ENCODE measurements around the gene ADORA1.

Gene ADORA1

DNA sequence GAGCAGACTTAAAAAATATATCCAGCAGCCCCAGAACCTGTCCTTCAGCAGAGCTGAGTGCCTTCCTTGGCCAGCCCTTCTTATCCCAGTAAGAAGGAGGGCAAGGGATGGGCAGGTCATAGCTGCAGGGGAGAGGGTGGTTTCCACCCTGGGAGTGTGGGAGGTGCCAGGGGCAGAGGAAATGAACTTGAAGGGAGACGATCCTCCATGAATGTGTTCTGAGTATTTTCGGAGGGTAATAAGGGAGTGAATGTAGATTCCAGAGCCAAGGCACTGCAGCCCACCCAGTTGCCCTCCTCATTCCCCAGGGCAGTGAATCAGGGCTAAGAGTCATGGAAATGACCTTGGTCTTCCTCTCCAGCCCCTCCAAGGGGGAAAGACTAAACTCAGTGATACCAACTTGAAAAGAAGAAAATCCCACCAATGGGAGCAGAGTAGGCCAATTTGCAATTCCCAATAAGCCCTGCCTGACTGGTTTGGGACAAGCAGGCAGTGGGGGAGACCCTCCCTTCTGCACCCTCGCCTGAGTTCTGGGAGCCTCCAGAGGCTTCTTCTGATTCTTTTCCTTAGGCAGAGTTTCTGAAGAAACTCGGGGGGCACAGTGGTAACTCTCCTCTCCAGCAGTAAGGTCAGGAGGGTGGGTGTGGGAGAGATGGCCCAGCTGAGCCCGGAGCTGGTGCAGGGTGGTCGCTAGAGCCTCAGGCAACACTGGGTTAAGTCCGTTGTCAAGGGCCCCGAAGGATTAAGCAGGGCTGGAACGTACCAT, 45.9 kb upstream of the ADORA1 start:
- no peak for TF ChIP-seq ZBTB7A (IDR thresholded peaks at IDR 0.05; ENCODE audit: low read depth)
- TF ChIP-seq, protein P1, sequence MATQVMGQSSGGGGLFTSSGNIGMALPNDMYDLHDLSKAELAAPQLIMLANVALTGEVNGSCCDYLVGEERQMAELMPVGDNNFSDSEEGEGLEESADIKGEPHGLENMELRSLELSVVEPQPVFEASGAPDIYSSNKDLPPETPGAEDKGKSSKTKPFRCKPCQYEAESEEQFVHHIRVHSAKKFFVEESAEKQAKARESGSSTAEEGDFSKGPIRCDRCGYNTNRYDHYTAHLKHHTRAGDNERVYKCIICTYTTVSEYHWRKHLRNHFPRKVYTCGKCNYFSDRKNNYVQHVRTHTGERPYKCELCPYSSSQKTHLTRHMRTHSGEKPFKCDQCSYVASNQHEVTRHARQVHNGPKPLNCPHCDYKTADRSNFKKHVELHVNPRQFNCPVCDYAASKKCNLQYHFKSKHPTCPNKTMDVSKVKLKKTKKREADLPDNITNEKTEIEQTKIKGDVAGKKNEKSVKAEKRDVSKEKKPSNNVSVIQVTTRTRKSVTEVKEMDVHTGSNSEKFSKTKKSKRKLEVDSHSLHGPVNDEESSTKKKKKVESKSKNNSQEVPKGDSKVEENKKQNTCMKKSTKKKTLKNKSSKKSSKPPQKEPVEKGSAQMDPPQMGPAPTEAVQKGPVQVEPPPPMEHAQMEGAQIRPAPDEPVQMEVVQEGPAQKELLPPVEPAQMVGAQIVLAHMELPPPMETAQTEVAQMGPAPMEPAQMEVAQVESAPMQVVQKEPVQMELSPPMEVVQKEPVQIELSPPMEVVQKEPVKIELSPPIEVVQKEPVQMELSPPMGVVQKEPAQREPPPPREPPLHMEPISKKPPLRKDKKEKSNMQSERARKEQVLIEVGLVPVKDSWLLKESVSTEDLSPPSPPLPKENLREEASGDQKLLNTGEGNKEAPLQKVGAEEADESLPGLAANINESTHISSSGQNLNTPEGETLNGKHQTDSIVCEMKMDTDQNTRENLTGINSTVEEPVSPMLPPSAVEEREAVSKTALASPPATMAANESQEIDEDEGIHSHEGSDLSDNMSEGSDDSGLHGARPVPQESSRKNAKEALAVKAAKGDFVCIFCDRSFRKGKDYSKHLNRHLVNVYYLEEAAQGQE (IDR thresholded peaks at IDR 0.05; ENCODE audit: low read depth), result no peak

DNA sequence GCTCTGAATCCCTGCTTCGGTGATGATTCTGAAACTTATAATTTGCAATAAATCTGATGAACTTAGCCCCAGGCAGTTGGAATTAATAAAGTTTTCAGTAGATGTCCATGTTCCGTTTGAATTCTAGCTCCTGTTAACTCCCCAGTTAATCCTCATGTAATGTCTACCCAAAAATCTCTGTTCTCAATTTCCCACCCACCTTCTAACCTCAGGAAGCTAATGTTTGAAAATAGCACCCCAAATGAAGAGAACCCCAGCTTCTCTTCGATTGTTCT, 45.4 kb upstream of the ADORA1 start:
- no peak for TF ChIP-seq YY1 (IDR thresholded peaks at IDR 0.05; ENCODE audit: low read depth)
- no peak for TF ChIP-seq EP300 (IDR thresholded peaks at IDR 0.05; ENCODE audit: borderline replicate concordance)
- no peak for TF ChIP-seq EGR1 (IDR thresholded peaks at IDR 0.05)
- no peak for TF ChIP-seq TAF1 (IDR thresholded peaks at IDR 0.05; ENCODE audit: low read depth)
- TF ChIP-seq TEAD4 (IDR thresholded peaks at IDR 0.05), result no peak
- TF ChIP-seq RAD21 (IDR thresholded peaks at IDR 0.05; ENCODE audit: low read depth), result no peak

DNA sequence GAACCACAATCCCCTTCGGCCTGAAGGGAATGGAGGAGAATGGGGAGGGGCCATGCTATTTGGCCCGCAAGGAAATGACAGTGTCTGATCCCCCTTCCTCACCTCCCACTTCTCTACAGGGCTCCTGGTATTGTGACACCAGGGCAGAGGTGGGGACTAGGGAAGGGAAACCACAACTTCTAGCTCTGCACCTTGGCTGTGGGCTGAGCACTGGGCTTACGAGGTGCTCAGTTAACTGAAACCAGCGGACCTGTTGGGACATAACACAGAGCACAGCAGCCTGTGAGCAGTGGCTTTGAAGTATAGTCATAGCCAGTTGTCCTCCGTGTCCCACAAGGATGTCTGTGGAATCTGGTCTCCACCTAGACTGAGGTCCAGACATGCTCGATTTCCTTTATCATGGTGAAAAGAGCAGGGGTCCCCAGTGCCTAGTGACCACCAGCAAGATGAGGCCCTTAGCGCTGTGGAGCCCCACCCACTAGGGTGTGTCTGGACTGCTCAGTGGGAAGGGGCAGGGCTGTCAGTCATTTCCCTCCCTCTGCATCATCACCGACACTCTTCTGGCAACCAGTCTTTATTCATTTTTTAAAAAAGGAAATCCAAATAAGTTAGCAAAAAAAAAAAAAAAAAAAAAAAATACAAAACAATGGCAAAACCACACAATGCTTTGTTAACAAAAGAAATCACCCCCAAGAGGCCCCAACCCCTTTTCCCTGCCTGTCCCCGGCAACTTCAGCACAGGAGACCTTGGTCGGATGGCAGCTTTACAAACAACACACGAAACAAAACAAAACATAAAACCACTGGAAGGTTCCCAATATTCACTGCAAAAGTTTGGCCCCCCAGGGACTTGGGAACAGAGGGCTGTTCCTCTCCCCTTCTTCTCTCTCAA, 44.7 kb upstream of the ADORA1 start:
- TF ChIP-seq, protein P2, sequence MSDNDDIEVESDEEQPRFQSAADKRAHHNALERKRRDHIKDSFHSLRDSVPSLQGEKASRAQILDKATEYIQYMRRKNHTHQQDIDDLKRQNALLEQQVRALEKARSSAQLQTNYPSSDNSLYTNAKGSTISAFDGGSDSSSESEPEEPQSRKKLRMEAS (IDR thresholded peaks at IDR 0.05), result no peak
- TF ChIP-seq TAF1 (IDR thresholded peaks at IDR 0.05; ENCODE audit: low read depth), result no peak
- TF ChIP-seq, protein P3, sequence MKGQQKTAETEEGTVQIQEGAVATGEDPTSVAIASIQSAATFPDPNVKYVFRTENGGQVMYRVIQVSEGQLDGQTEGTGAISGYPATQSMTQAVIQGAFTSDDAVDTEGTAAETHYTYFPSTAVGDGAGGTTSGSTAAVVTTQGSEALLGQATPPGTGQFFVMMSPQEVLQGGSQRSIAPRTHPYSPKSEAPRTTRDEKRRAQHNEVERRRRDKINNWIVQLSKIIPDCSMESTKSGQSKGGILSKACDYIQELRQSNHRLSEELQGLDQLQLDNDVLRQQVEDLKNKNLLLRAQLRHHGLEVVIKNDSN (IDR thresholded peaks at IDR 0.05), result no peak

DNA sequence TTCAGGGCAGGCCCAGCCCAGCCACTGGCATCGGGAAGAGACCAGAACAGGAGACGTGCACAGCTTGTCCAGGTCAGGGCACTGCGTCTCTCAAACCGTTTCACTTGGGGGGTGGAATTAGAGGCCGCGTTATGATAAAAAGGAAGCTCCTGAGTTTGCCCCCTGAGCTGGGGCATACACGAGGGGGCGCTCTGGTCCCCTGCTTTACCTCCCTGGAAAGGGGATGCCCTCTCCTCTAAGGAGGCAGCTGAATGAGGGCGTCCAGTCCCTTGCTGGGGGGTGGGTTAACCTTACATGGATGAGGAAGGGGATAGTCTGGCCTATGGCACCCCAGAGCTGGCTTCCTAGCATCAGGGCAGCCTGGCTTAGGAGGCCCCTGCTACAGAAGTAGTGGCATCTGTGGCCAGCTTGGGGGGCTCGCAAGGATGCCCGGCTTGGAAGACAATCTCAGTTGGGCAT, 44.0 kb upstream of the ADORA1 start:
- TF ChIP-seq FOXM1 (IDR thresholded peaks at IDR 0.05; ENCODE audit: borderline replicate concordance, low read depth) (no peak), NFIC (IDR thresholded peaks at IDR 0.05) (no peak), YY1 (IDR thresholded peaks at IDR 0.05; ENCODE audit: low read depth) (no peak), CREB1 (IDR thresholded peaks at IDR 0.05; ENCODE audit: low read depth) (no peak), CEBPB (IDR thresholded peaks at IDR 0.05) (no peak), TAF1 (IDR thresholded peaks at IDR 0.05; ENCODE audit: low read depth) (no peak), TCF12 (IDR thresholded peaks at IDR 0.05; ENCODE audit: low read depth) (no peak), TEAD4 (IDR thresholded peaks at IDR 0.05) (no peak), EGR1 (IDR thresholded peaks at IDR 0.05) (no peak), RAD21 (IDR thresholded peaks at IDR 0.05; ENCODE audit: low read depth) (no peak), ZBTB7A (IDR thresholded peaks at IDR 0.05; ENCODE audit: low read depth) (no peak), EP300 (IDR thresholded peaks at IDR 0.05; ENCODE audit: borderline replicate concordance) (no peak)
- TF ChIP-seq, protein P1 (IDR thresholded peaks at IDR 0.05; ENCODE audit: low read depth), result no peak
- TF ChIP-seq, protein P3 (IDR thresholded peaks at IDR 0.05), result no peak
- TF ChIP-seq, protein P2 (IDR thresholded peaks at IDR 0.05), result no peak

DNA sequence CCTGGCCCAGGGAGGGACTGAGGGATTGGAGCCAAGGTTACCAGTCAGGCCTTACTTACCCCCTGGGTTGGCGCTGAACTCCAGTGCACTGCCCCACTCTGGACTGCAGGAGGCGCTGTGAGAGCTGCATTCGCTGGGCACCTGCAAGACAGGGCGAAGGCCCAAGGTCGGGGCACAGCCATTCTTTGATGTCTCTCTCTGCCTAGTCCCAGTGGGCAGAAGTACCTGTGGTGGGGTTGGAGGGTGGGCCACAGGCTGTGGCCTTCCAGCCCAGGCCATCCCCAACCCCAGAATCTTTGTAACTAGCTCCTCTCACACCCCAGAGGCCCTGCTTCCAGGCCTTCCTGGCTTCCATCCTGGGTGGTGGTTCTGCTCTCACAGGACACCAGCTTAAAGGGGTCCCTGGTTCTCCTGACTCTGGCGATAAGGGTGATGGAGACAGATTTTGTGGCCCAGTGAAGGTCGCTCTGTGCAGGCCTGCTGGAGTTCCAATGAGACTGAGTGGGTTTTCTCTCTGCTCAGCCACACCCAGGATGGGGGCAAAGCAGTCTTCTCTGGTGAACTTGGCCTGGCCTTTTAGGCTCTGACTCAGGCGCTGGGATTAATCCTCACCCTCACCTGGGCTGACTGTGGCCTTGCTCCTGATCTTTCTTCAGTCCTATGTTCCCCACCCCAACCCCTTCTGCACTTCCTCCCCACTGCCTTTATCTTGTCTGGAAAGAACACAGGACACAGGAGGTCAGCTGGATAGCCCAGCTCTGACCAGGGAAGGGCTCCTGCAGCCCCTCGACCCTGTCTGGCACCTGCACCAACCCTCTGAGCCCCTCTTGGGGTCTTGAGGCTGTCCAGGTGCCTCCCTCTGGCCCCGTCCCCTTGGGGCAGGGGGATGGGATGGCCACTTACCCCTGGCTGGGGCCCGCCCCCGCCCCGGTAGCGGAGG, 42.7 kb upstream of the ADORA1 start:
- TF ChIP-seq TCF12 (IDR thresholded peaks at IDR 0.05; ENCODE audit: low read depth) (no peak), CEBPB (IDR thresholded peaks at IDR 0.05) (no peak), NFIC (IDR thresholded peaks at IDR 0.05) (peak; percentile 16; the same call in 1 of the 2 replicates), YY1 (IDR thresholded peaks at IDR 0.05; ENCODE audit: low read depth) (no peak), RAD21 (IDR thresholded peaks at IDR 0.05; ENCODE audit: low read depth) (peak; percentile 72), TAF1 (IDR thresholded peaks at IDR 0.05; ENCODE audit: low read depth) (no peak), EGR1 (IDR thresholded peaks at IDR 0.05) (no peak), EP300 (IDR thresholded peaks at IDR 0.05; ENCODE audit: borderline replicate concordance) (no peak), CREB1 (IDR thresholded peaks at IDR 0.05; ENCODE audit: low read depth) (no peak), ZBTB7A (IDR thresholded peaks at IDR 0.05; ENCODE audit: low read depth) (no peak)
- TF ChIP-seq, protein P2 (IDR thresholded peaks at IDR 0.05), result no peak
- TF ChIP-seq, protein P3 (IDR thresholded peaks at IDR 0.05), result no peak
- TF ChIP-seq, protein P1 (IDR thresholded peaks at IDR 0.05; ENCODE audit: low read depth), result no peak

Data from Ishikawa (cell line).